OCI-LY7 (cell line): ENCODE measurements around the gene LILRB2. TPM values are rescaled to one million over a fixed set of nuclear protein-coding genes. Genes with fewer than 3 reads are reported as not detected.

Experiments
- BruUV-seq: library from RNA; stranded (reverse); fragments of 400-500 nt; replicated peaks from 2 replicates; lab custom pipeline; 2021; lab: Mats Ljungman, UMichigan
- CTCF ChIA-PET: fragments of 300-600 bp; sonication (Branson Sonifier 250); formaldehyde crosslinking; loops from one replicate; lab custom pipeline; 2022; ENCODE audit warnings: antibody characterized with exemption; ENCODE audit not compliant: unreplicated experiment; lab: Charles Lee
- POLR2A ChIA-PET: fragments of 300-600 bp; sonication (Branson Sonifier 250); formaldehyde crosslinking; loops from one replicate; lab custom pipeline; 2022; ENCODE audit warnings: antibody characterized with exemption; lab: Charles Lee
- DNase-seq: peaks from one replicate; pipeline ENCODE4 v3.0.0-alpha.2; 2015; ENCODE audit warnings: low spot score
- H2AFZ ChIP-seq: fragments of 200-600 bp; sonication (generic), shearing (Covaris generic); 2 replicates; pipeline ENCODE4 v1.6.1; 2014; ENCODE audit warnings: mild to moderate bottlenecking, antibody characterized with exemption, low read length, moderate library complexity
- H3K27ac ChIP-seq: fragments of 200-600 bp; sonication (generic); 2 replicates; pipeline ENCODE4 v1.5.1; 2014; ENCODE audit warnings: mixed run types, low read depth, mild to moderate bottlenecking, moderate library complexity, low read length, inconsistent platforms; ENCODE audit not compliant: poor library complexity, severe bottlenecking
- H3K36me3 ChIP-seq: fragments of 200-600 bp; sonication (generic); 2 replicates; pipeline ENCODE4 v1.6.1; 2014; ENCODE audit warnings: mild to moderate bottlenecking, antibody characterized with exemption, low read length, moderate library complexity, mixed read lengths; ENCODE audit not compliant: insufficient read depth
- H3K4me1 ChIP-seq: fragments of 200-600 bp; sonication (generic); 2 replicates; pipeline ENCODE4 v1.5.1; 2014; ENCODE audit warnings: mild to moderate bottlenecking, low read length; ENCODE audit not compliant: insufficient read depth, poor library complexity, severe bottlenecking
- H3K4me2 ChIP-seq: fragments of 200-600 bp; sonication (generic); 2 replicates; pipeline ENCODE4 v1.6.1; 2014; ENCODE audit warnings: mild to moderate bottlenecking, low read length
- H3K4me3 ChIP-seq: fragments of 200-600 bp; sonication (generic); 2 replicates; pipeline ENCODE4 v1.5.1; 2014; ENCODE audit warnings: mild to moderate bottlenecking, low read depth, low read length; ENCODE audit not compliant: poor library complexity, severe bottlenecking
- H3K79me2 ChIP-seq: fragments of 200-600 bp; sonication (generic); 2 replicates; pipeline ENCODE4 v1.6.1; 2016; ENCODE audit warnings: low read depth, mild to moderate bottlenecking, low read length, moderate library complexity, mixed read lengths; ENCODE audit not compliant: insufficient read depth
- H3K9me2 ChIP-seq: fragments of 200-600 bp; sonication (generic); 2 replicates; pipeline ENCODE4 v1.6.1; 2016; ENCODE audit warnings: mild to moderate bottlenecking, low read length, mixed read lengths; ENCODE audit not compliant: insufficient read depth
- H3K9me3 ChIP-seq: fragments of 200-600 bp; sonication (generic); 2 replicates; pipeline ENCODE4 v1.6.1; 2014; ENCODE audit warnings: mild to moderate bottlenecking, mixed run types, low read length, mixed read lengths
- H4K20me1 ChIP-seq: fragments of 200-600 bp; sonication (generic); 2 replicates; pipeline ENCODE4 v1.6.1; 2014; ENCODE audit warnings: mild to moderate bottlenecking, antibody characterized with exemption, low read length, moderate library complexity, mixed read lengths; ENCODE audit not compliant: insufficient read depth
- CTCF ChIP-seq: fragments of 200-600 bp; sonication (generic); conservative IDR thresholded peaks from 2 replicates; pipeline ENCODE4 v1.5.1; 2014; ENCODE audit warnings: mild to moderate bottlenecking, antibody characterized with exemption, low read length, moderate library complexity, mixed read lengths
- EZH2phosphoT487 ChIP-seq: fragments of 200-600 bp; sonication (generic); IDR thresholded peaks from 2 replicates; pipeline ENCODE4 v1.6.1; 2018; ENCODE audit warnings: low read depth, borderline replicate concordance, mild to moderate bottlenecking, mixed run types, antibody characterized with exemption, low read length, moderate library complexity, mixed read lengths
- intact Hi-C: fragments of 100-400 bp; cut with micrococcal nuclease; formaldehyde crosslinking; loops from one replicate; pipeline ENCODE4 v1.10.0; 2022; ENCODE audit not compliant: unreplicated experiment
- total RNA-seq, 2 experiments: library from RNA; depleted of rRNA in 1 of 2; stranded (reverse); fragments of >200 nt in 1 of 2; shearing (Covaris generic) in 1 of 2; gene quantifications; 2 replicates each; pipeline ENCODE4 v1.2.3, GENCODE V29; 2014 to 2022

Gene LILRB2
- total RNA-seq, 2 experiments from 2014 or later: not detected

- no peaks in the 10 kb centered on the region for H3K9me3 ChIP-seq
Observed at GRCh38 chr19:54257116-54257480, 23.8 kb downstream of the LILRB2 start, which contains the start of gene LILRB5. Gene LILRB5, minus strand, starts transcription at chr19:54257273. Its CDS starts 80 bp downstream, at chr19:54257193.

GRCh38 chr19:54256250-54257115 lies 24.4 kb downstream of the LILRB2 start:
- TF ChIP-seq EZH2phosphoT487 (no peak), CTCF (no peak)
- Histone ChIP-seq H3K27ac (no peak overlapping the region), H3K36me3 (no peaks in the 10 kb centered on the region), H3K79me2 (no peaks in the 10 kb centered on the region), H3K4me2 (no peak overlapping the region), H3K4me3 (no peak overlapping the region), H2AFZ (no peak overlapping the region), H3K4me1 (no peaks in the 10 kb centered on the region), H3K9me3 (no peaks in the 10 kb centered on the region), H3K9me2 (no peaks in the 10 kb centered on the region), H4K20me1 (no peaks in the 10 kb centered on the region)
- no TSS peak for BruUV-seq
- ChIA-PET CTCF (interaction anchor here (0.8 kb wide), 1 partner anchor 24 kb away, joined by 3 read pairs; no protein-coding TSS in a partner anchor), POLR2A (no interaction called here)
- DNase-seq: no peak
- intact Hi-C loops: no loop called here

More at GRCh38 chr19:54257116-54257480, 23.8 kb downstream of the LILRB2 start, which contains the start of gene LILRB5:
- DNase-seq: no peak
- no peak within 1 kb of the TSS for H3K4me2 ChIP-seq
- no peak within 1 kb of the TSS for H3K27ac ChIP-seq
- no peaks in the 10 kb centered on the region for H3K79me2 ChIP-seq
- TF ChIP-seq CTCF (no peak), EZH2phosphoT487 (no peak)
- BruUV-seq: no TSS peak
- no peak within 1 kb of the TSS for H2AFZ ChIP-seq
- CTCF ChIA-PET: interaction anchor here (0.8 kb wide), 1 partner anchor 25 kb away, joined by 3 read pairs; no protein-coding TSS in a partner anchor
- POLR2A ChIA-PET: no interaction called here
- intact Hi-C loops: no loop called here
- no peaks in the 10 kb centered on the region for H3K36me3 ChIP-seq
- no peaks in the 10 kb centered on the region for H3K4me1 ChIP-seq
- H4K20me1 ChIP-seq: no peaks in the 10 kb centered on the region
- H3K4me3 ChIP-seq: no peak within 1 kb of the TSS
- H3K9me2 ChIP-seq: no peaks in the 10 kb centered on the region
